Measurements from ENCODE around the gene LIX1.

GRCh38 chr5:97075649-97076048 lies 66.8 kb downstream of the LIX1 start:
- TF ChIP-seq RAD21 (IDR thresholded peaks at IDR 0.05) (no peak), CTCF (IDR thresholded peaks at IDR 0.05; ENCODE audit: low read depth, low read length, missing input control) (no peak), ZBTB33 (IDR thresholded peaks at IDR 0.05) (no peak)
